Uterine smooth muscle cell (primary cell): ENCODE measurements around the gene FNDC5. TPM values are rescaled to one million over a fixed set of nuclear protein-coding genes. Genes with fewer than 3 reads are reported as not detected.

ENCODE experiments used
- total RNA-seq: library from RNA; depleted of rRNA; stranded (reverse); fragments of >200 nt; gene quantifications from 2 replicates; pipeline ENCODE4 v1.2.3, GENCODE V29; 2014

Gene FNDC5
- 0.22 and 1.9 TPM in 2 replicates for total RNA-seq

DNA sequence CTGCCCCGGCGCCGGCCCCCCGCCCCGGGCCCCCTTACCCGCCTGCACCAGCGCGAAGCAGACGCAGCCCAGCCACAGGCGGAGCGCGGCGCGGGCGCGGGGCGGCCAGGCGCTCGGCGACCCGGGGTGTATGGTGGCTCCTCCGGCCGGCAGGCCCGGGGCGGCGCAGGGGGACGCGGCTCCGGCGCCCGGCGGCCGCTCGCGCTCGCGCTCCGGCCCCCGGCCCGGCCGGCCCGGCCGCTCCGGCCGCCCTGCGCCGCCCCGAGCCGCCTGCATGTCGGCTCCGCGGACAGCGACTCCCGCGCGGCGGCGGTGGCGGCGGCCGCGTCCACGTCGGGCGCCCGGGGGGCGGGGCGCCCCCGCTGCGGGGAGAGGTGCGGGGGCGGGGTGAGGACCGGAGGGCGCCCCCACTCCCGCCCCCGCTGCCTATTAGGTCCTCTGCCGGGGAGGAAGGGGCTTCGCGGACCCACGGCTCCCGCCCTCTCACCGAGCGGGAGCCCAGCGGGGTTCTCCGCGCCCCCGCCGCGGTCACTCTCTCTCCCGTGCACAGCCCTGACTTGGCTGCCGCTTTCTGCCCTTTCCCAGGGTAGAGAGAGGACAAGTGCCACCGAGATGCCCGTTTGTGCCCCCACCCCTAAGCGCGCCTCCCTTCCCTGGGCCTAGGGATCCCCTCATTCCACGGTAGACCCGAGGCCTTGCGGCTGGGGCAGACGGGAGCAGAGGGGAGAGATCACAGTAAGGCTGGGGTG, at the start of gene FNDC5:
Gene FNDC5, minus strand, starts transcription at position 298 of the 749 bp plus-strand sequence.

DNA sequence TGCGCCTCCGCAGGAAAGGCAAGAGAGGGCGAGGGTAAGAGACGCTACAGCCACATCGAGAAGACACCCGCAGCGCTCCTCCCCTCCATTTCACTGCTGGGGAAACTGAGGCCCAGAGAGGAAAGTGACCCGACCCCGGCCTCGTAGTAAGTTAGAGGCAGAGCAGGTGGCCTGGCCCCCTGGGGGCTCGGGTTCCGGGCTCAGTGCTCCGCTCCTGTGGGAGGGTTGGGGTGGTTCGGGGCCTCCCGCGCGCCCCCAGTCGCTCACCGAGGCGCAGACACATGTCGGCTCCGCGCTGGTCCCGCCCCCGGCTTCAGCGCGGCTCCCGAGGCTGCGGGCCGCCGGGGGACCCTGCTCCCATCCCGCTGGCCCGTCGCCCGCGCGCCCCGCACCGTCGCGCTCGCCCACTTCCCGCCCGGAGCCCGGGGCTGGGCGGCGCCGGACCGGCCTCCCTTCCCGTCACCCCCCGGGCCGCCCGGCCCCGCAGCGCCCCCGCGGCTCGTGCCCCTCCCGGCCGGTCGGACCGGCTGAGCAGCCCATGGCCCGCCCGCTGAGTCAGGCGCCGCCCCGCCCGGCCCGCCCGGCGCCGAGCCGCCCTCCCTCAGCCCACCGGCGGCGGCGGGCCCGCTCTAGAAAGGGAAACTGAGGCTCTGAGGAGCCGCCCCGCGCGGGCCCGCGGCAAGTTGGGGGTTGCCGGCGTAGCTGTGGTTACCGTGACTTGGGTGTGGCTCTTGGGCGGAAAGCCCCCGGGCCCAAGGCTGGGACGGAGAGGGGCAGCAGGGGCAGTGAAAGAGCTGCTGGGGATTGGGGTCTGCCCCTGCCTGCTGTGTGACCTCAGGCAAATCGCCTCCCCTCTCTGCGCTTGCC, 30.5 kb upstream of the FNDC5 start, which contains the start of gene TMEM54:
Gene TMEM54, minus strand, starts transcription at position 434 of the 867 bp plus-strand sequence. Its CDS starts 151 bp downstream, at position 283.

DNA sequence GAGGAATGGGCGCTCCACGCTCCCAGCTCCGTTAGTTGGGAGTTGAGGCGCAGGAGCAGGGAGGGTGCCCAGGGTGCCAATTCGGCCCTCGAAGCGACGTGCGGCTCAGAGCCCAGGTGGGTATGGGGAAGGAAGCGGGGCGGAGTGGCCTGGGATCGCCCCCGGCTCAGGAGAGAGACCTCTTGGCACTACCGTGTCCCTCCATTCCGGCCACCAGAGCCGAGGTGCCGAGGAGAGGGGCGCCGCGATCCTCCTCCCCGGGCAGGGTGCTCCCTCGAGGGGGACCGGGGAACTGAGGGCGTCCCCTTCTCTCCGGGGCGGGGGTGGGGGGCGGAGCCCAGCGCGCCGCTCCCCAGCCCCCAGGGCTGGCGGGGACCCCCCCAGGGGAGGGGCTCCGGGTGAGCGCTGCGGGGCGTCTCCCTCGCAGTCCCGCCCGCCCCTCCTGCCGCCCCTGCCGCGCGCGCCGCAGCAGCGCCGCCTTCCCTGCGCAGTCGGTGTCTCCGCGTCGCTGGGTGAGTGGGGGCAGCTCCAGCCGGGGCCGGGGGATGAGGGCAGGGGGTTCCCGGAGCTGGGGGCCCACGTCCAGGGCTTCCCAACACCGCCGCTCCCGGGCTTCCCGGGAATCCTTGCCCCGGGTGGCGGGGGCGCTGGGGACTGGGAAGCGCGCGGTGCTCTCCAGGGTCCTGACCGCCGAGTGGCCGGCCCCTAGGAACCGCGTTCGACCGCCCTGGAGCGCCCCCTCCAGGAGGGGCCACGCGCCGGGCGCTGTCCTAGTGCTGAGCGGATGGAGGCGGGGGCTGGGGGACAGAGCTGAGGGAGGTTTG, 15.5 kb upstream of the FNDC5 start, which contains the start of gene HPCA:
Gene HPCA, plus strand, starts transcription at position 488 of the 824 bp plus-strand sequence. CDS start 2,408 bp downstream, outside the sequence.

DNA sequence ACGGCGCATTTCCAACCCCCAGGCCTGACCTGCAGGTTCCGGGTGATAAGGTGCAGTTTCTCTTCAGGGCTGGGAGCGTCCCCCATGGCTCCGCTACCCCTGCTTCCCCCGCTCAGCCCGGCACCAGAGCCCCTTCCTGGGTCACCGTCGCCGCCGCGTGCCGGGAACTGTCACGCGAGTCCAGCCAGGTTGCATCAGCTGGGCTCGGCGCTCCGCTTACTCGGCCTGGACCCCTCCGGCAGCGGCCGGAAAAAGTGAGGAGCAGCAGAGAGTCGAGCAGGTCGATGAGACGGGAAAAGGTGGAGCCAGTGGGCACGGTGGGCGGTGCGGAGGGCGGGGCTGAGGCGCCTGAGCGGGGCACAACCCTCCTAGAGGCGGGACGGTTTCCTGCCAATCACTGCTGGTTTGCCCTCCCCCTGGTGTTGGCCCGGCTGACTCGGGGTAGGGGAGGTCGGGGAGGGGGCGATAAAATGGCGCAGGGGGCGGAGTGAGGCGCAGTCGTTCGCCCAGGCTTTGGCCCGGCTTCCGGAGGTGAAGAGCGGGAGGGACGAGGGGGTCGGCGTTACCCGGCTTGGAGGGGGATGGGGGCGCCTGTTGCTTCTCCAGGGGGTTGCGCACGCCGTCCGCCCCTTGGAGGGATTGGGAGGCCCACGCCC, 53.4 kb downstream of the FNDC5 start, which contains the start of the genes S100PBP and YARS1:
Gene S100PBP, plus strand, starts transcription at position 495 of the 656 bp plus-strand sequence. CDS start 8,447 bp downstream, outside the sequence.
Gene YARS1, minus strand, starts transcription at position 200 of the 656 bp plus-strand sequence. Its CDS starts 114 bp downstream, at position 86.

Other genes starting within 250 kb of the FNDC5 start
- 29.8 and 31.7 TPM in 2 replicates for gene ZBTB8OS, start 220.4 kb downstream of the FNDC5 start, total RNA-seq
- 104 and 105 TPM in 2 replicates for gene RBBP4, start 219.7 kb downstream of the FNDC5 start, total RNA-seq
- 44.3 and 74.7 TPM in 2 replicates for gene SYNC, start 168.1 kb downstream of the FNDC5 start, total RNA-seq
- gene YARS1, start 53.6 kb downstream of the FNDC5 start, total RNA-seq, result 234 and 277 TPM in 2 replicates
- gene S100PBP, start 53.3 kb downstream of the FNDC5 start, total RNA-seq, result 70.5 and 74.5 TPM in 2 replicates
- gene HPCA, start 15.6 kb upstream of the FNDC5 start, total RNA-seq, result not detected in 2 replicates
- gene TMEM54, start 30.5 kb upstream of the FNDC5 start, total RNA-seq, result 53.0 and 70.0 TPM in 2 replicates
- 19.5 and 24.0 TPM in 2 replicates for gene RNF19B, start 93.9 kb upstream of the FNDC5 start, total RNA-seq
- gene AK2, start 166.0 kb upstream of the FNDC5 start, total RNA-seq, result 209 and 227 TPM in 2 replicates
- 4.7 and 8.0 TPM in 2 replicates for gene AZIN2, start 210.2 kb upstream of the FNDC5 start, total RNA-seq